DMS79 (cell line): ENCODE measurements around the gene KLHL6.

Source experiments
- DNase-seq: peaks from one replicate; lab custom pipeline; 2025; lab: John Stamatoyannopoulos, UW

The KLHL6 gene

GRCh38 chr3:183503746-183504145 is 51.8 kb downstream of the KLHL6 start:
- DNase-seq = no peak

DNA sequence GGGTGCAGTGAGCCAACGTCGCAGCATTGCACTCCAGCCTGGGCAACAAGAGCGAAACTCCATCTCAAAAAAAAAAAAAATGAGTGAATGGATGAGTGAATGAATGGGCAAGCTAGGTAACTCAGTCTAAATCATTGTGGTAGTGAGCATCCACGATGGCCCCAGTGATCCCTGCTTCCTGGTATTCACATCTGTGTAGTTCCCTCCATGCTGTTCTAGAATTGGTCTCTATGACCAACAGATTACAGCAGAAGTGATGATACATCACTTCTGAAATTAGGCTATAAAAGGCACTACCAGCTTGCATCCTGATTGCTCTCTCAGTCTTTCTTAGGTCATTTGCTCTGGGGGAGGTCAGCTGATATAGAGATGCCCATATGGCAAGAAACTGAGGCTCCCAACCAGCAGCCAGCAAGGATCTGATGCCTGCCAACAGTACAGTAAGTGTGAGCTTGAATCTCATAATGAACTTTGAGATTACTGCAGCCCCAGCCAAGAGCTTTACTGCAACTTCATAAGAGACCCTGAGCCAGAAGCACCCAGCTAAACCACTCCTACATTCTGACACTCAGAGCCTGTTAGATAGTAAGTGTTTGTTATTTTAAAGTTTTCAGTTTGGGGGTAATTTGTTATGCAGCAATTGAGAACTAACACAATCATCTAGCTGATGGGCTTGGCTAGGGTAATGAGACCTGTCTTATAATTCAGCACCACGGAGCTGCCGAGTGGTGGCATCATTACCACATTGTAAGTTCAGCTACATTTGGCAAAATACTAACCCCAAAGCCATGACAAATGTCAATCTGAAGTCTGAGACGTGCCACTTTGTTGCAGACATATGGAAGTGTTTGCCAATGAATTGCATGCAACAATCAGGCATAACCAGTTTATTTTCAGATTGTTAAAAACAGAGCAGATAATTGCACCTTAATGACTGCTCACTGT is 53.0 kb downstream of the KLHL6 start:
- DNase-seq = no peak

DNA sequence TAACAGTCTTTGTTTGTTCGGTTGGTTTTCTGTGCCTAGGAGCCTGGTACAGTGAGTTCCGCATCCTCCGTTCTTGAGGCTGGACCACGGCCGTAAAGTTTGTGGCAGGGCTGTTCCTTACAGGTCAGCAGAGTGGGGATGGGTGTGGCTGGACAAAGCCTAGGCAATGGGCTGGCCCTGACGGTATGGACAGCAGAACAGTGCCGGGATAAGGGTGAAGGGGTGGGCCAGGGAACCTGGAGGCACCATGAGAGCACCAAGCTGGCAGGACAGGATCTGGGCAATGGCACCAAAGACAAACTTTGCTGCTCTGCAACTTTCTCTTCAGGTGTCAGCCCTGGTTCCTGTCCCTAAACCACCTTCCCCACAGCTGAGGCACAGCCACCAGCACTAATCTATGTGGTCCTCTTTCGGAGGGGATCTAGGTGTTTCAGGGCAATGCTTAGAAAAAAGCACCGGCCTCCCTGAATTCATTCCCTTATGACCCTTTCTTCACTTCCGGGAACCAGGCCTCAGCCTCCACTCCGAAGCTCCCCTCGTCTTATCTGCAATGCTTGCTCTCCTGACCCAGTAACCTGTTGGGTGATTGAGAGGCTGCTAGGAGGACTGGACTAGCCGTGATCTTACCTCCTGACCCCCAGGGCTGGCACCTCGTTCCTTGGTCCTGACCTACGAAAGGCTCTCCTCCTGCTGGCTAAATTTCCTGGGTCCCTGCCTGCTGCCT is 54.4 kb downstream of the KLHL6 start:
- no peak for DNase-seq

- no peak for DNase-seq
Observed at GRCh38 chr3:183500319-183500718, 55.2 kb downstream of the KLHL6 start.

DNA sequence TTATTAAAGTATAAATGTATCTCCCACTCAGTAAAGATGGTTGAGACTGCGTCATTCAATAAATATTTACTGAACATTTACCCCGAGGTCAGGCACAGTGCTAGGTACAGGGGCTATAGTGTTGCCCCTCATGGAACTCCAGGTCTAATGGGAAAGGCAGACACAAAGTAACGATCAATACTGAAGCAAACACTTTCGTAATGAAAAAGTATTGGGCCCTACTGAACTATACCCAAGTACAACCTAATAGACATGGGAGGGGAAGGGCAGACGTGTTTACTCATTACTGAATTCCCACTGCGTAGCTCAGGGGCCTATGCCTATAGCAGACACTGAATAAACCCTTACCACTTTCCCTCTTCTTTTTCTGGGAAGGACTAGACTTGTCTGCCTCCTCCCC is 56.9 kb downstream of the KLHL6 start:
- no peak for DNase-seq

- no peak for DNase-seq
Observed at GRCh38 chr3:183497313-183497712, 58.2 kb downstream of the KLHL6 start.

DNA sequence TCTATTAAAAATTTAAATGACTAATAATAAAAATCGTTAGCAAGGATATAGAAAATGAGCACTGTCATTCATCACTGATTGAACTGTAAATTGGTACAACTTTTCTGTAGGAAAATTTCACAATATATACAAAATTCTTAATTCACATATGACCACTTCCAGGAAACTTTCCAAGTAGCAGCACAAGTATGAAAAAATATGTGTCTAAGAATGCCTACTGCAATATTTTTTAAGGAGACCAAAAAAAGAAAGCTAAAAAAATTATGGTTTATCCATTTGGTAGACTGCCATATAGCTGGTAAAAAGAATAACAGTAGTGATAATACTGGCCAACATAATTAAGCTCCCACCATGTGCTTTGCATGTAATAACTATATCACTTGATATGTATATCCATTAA is 59.2 kb downstream of the KLHL6 start:
- DNase-seq = no peak

DNA sequence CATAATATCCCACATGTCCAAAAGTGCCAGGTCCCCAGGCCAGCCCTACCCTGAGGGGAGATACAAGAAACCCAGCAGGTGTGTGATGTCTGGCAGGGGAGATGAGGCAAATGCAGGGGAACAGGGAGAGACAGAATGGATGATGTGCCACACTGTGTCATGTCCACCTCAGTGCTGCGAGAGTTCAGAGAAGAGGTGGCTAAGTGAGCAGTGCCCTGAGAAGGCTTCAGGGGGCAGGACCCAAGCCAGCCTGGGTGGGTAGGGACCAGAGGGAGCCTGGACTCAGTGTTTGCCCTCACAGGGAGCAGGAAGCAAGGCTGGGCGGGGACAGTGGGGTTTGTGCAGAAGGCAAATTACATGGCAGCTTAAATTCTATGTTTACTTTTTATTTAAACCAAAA is 61.2 kb downstream of the KLHL6 start:
- no peak for DNase-seq

GRCh38 chr3:183493296-183494045 is 62.0 kb downstream of the KLHL6 start:
- DNase-seq = no peak

GRCh38 chr3:183492849-183493179 is 62.7 kb downstream of the KLHL6 start:
- DNase-seq = no peak

DNA sequence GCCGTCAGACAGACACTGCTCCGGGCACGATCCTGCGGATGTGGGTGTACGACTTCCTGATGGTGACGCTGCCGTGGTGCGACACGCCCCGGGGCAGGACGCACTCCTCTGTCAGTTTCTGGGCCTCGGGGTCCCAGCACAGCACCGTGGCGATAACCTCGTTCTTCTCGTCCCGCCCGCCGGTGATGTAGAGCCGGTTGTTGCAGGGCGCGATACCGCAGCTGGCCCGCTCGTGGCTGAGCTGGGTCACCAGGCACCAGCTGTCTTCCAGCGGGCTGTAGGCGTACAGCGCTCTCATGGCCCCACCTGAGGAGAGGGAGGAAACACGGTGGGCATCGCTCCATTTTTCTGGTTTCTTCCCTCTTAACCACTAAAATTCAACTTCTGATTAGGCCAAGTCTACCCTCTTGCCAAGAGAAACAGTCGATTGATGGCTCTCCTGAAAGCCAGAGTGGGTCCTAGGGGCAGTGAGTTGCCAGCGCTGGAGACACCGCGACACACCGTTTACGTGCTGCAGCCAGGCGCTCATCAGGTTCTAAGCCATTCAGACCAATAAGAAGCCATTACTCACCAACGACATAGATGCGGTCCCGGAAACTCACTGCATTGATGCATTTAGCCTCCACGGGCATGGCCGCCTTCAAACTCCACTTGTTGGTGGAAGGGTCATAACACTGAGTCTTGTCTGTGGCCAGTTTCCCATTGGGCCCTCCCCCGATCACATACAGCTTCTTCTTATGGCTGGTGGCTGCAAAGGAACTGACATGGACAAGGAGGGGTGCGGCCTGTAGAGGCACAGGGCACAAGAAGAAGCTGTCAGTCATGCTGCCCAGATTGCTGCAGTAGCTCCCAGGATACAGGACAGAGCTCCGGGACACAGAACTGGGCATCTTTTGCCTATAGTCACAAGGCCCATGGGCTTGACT is 63.3 kb downstream of the KLHL6 start:
- no peak for DNase-seq

GRCh38 chr3:183491109-183491922 is 64.2 kb downstream of the KLHL6 start:
- DNase-seq = no peak

DNA sequence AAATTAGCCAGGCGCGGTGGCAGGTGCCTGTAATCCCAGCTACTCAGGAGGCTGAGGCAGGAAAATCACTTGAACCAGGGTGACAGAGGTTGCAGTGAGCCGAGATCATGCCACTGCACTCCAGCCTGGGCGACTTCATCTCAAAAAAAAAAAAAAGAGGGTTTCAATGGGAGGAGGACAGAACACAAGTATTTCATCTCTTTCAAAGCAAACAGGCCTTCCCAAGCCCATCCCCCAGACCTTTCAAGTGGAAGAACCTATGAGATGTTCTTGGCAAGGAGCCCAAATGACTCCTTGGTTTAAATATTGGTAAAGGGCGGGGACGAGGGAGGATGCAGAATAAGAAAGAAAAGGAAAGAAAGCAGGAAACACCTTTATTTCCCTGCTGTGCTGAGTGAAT is 64.9 kb downstream of the KLHL6 start:
- peak; percentile 92 for DNase-seq

DNA sequence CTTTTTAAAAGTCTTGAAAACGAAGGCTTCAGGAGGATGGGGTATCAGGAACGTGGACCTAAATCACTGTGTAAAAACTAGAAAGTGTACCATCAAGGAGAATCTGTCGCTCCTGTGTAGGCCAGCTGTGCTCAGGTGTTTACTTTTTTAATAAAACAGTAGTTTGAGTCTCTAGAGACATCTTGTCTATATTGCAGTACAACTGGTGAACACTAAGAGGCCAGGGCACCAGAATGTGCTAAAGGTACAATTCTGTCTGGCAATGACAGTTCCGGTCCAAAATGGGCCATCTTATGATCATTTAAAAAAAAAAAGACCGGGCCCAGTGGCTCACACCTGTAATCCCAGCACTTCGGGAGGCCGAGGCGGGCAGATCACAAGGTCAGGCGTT is 65.3 kb downstream of the KLHL6 start:
- peak; percentile 32 for DNase-seq

DNA sequence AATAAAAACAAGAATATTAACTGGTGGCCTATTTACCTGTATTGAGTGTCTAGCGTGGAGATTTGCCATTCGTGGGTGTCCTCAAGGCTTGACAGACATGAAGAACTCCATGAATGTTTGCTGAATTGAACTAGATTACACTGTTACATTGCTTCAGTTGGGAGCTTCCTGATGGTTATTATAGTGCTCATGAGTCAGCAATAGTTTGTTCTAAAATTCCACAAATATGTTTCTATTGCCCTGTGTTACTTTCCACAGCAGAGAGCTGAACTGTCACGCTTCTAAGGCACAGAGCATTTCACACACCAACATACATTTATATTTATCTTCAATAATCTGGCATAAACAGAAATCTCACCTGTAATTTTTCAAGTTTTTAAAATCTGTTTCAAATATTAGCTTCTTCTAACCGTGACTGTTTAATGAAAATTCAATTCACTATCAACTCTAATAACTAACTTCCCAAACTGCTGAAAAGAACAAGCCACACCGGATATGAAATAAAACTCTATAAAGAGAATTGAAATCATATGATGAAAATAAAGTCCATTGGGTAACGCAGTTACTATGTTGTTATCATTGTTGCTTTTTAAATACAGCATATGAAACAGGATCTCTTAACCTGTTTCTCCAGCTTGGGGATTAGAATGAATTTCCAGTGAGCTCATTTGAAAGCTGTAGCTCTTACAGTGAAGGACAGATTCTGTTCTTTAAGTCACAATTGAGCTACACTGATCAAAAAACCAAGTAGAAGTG is 65.9 kb downstream of the KLHL6 start:
- DNase-seq = no peak

GRCh38 chr3:183488343-183488742 is 67.2 kb downstream of the KLHL6 start:
- no peak for DNase-seq

DNA sequence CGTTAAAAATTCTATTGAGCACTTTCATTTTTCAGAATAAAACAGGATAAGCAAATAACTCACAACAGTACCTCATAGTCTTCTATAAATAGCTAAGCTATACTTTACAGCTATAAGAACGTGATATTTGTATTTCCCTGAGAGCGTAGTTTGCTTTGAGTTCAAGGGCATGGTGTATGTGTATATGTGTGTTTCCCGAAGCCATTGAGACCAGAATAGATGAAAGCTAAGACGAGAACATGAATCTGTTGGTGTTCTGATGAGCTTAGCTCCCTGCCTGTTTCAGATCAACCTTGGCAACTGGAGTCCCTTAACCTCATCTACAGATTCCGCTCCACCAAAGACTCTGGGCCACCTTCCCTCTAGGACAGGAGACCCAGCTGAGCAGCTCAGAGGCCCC is 67.6 kb downstream of the KLHL6 start:
- DNase-seq = no peak

- no peak for DNase-seq
Observed at GRCh38 chr3:183487016-183487415, 68.5 kb downstream of the KLHL6 start.

DNA sequence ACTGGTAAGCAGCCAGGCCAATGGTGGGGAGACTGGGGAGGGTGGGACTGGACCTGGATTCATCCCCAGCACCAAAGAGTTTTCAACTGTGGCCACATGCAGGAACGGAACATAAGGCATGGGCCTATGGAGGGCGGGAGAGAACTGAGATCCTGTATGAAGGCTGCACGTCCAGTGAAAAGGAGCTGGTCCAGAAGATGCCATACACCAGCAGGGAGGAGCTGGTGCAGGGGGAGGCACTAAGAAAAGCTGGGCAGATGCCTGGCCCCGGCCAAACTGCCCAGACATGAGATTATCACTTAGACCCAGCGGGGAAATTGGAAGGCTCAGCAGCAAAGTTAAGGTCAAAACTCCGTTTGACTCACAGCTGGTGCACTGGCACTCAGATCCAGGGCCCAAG is 69.0 kb downstream of the KLHL6 start:
- DNase-seq = no peak

- DNase-seq = no peak
Observed at GRCh38 chr3:183485585-183485984, 69.9 kb downstream of the KLHL6 start.
